ENCODE data around the gene BZW2.
"Not testable (repeated sequence)": the region's sequence is repeated elsewhere in the genome, so short reads cannot be mapped to it uniquely, and the experiment has no call there.

Gene BZW2

GRCh38 chr7:16650266-16650665 is 4.3 kb downstream of the BZW2 start:
- no peaks in the 10 kb centered on the region for H3K9me3 ChIP-seq (replicated peaks in 1 of 11)
- H4K20me1 ChIP-seq, result peaks cover 5 to 88% (median 86%) of the 10 kb centered on the region in 11 experiments; a peak in 21 of 22 replicates
- no peak for TF ChIP-seq Cebpa-rat (IDR thresholded peaks at IDR 0.05)
- peaks cover 15 to 49% (median 34%) of the 10 kb centered on the region in 10 experiments for H3K4me1 ChIP-seq
- H3K36me3 ChIP-seq, result peaks cover 0 to 54% (median 31%) of the 10 kb centered on the region in 11 experiments; a peak in 16 of 22 replicates
- H3K4me3 ChIP-seq, result no peak overlapping the region
- H3K27ac ChIP-seq, result no peak overlapping the region
- no peaks in the 10 kb centered on the region for H3K27me3 ChIP-seq
- H3K4me2 ChIP-seq, result no peak overlapping the region; a peak in 1 of 22 replicates
- no peak overlapping the region for H3K9ac ChIP-seq

GRCh38 chr7:16651396-16652239 is 5.6 kb downstream of the BZW2 start:
- H3K4me2 ChIP-seq, result peak overlapping the region in 5 of 11 experiments; percentile 2 to 31 (median 13); a peak in 4 of 22 replicates

GRCh38 chr7:16652240-16652583 is 6.2 kb downstream of the BZW2 start:
- TF ChIP-seq Cebpa-rat (IDR thresholded peaks at IDR 0.05), result peak in 6 of 11 experiments; percentile 21 to 79 (median 52); a peak in 9 of 22 replicates

More at GRCh38 chr7:16651396-16652239, 5.6 kb downstream of the BZW2 start:
- no peak overlapping the region for H3K27ac ChIP-seq
- H3K4me1 ChIP-seq, result peaks cover 15 to 49% (median 34%) of the 10 kb centered on the region in 10 experiments
- H3K9ac ChIP-seq, result no peak overlapping the region
- H4K20me1 ChIP-seq, result peaks cover 5 to 100% (median 98%) of the 10 kb centered on the region in 11 experiments; a peak in 21 of 22 replicates
- peaks cover 0 to 62% (median 43%) of the 10 kb centered on the region in 11 experiments; a peak in 17 of 22 replicates for H3K36me3 ChIP-seq
- no peaks in the 10 kb centered on the region for H3K27me3 ChIP-seq
- no peak overlapping the region for H3K4me3 ChIP-seq
- TF ChIP-seq Cebpa-rat (IDR thresholded peaks at IDR 0.05), result no peak
- no peaks in the 10 kb centered on the region for H3K9me3 ChIP-seq (replicated peaks in 1 of 11)

GRCh38 chr7:16652888-16653287 is 6.9 kb downstream of the BZW2 start:
- TF ChIP-seq Cebpa-rat (IDR thresholded peaks at IDR 0.05), result no peak
- Histone ChIP-seq H3K27me3 (no peaks in the 10 kb centered on the region), H3K9me3 (replicated peaks in 1 of 11) (no peaks in the 10 kb centered on the region), H3K36me3 (peaks cover 0 to 66% (median 49%) of the 10 kb centered on the region in 11 experiments; a peak in 17 of 22 replicates), H3K4me3 (no peak overlapping the region), H3K4me2 (no peak overlapping the region), H3K9ac (no peak overlapping the region), H3K4me1 (peaks cover 12 to 49% (median 32%) of the 10 kb centered on the region in 10 experiments), H3K27ac (no peak overlapping the region), H4K20me1 (peaks cover 0 to 100% (median 98%) of the 10 kb centered on the region in 11 experiments; a peak in 20 of 22 replicates)

More at GRCh38 chr7:16652240-16652583, 6.2 kb downstream of the BZW2 start:
- Histone ChIP-seq H3K4me2 (0 out of 22 replicates have a peak overlapping the region, but pooled peaks of 1 of the 11 experiments have one; percentile 2), H3K9me3 (replicated peaks in 1 of 11) (no peaks in the 10 kb centered on the region), H3K4me3 (no peak overlapping the region), H3K27ac (no peak overlapping the region), H4K20me1 (peaks cover 3 to 100% (median 98%) of the 10 kb centered on the region in 11 experiments; a peak in 21 of 22 replicates), H3K36me3 (peaks cover 0 to 66% (median 49%) of the 10 kb centered on the region in 11 experiments; a peak in 17 of 22 replicates), H3K27me3 (no peaks in the 10 kb centered on the region), H3K4me1 (peaks cover 13 to 49% (median 33%) of the 10 kb centered on the region in 10 experiments), H3K9ac (no peak overlapping the region)

GRCh38 chr7:16655394-16655793 is 9.4 kb downstream of the BZW2 start:
- peaks cover 0 to 45% (median 31%) of the 10 kb centered on the region in 11 experiments; a peak in 17 of 22 replicates for H3K36me3 ChIP-seq
- H3K9ac ChIP-seq, result no peak overlapping the region
- no peak overlapping the region for H3K4me2 ChIP-seq
- no peaks in the 10 kb centered on the region for H3K9me3 ChIP-seq (replicated peaks in 1 of 11)
- no peak overlapping the region for H3K27ac ChIP-seq
- no peak overlapping the region for H3K4me3 ChIP-seq
- TF ChIP-seq Cebpa-rat (IDR thresholded peaks at IDR 0.05), result no peak
- no peaks in the 10 kb centered on the region for H3K27me3 ChIP-seq
- peaks cover 0 to 100% (median 93%) of the 10 kb centered on the region in 11 experiments; a peak in 20 of 22 replicates for H4K20me1 ChIP-seq
- H3K4me1 ChIP-seq, result peaks cover 9 to 35% (median 24%) of the 10 kb centered on the region in 10 experiments

- Histone ChIP-seq H3K4me2 (peak overlapping the region in 1 of 11 experiments; percentile 13; a peak in 1 of 22 replicates), H3K9me3 (replicated peaks in 1 of 11) (no peaks in the 10 kb centered on the region), H3K27ac (no peak overlapping the region), H3K4me3 (no peak overlapping the region), H3K9ac (no peak overlapping the region), H4K20me1 (peaks cover 0 to 100% (median 95%) of the 10 kb centered on the region in 11 experiments; a peak in 20 of 22 replicates), H3K27me3 (no peaks in the 10 kb centered on the region), H3K4me1 (peaks cover 16 to 39% (median 30%) of the 10 kb centered on the region in 10 experiments), H3K36me3 (peaks cover 0 to 48% (median 36%) of the 10 kb centered on the region in 11 experiments; a peak in 17 of 22 replicates)
- TF ChIP-seq Cebpa-rat (IDR thresholded peaks at IDR 0.05), result no peak
Measured at GRCh38 chr7:16656141-16656540, 10.2 kb downstream of the BZW2 start.

GRCh38 chr7:16657656-16658279 is 11.8 kb downstream of the BZW2 start:
- H3K36me3 ChIP-seq, result peaks cover 0 to 34% (median 25%) of the 10 kb centered on the region in 11 experiments; a peak in 16 of 22 replicates
- no peak for TF ChIP-seq Cebpa-rat (IDR thresholded peaks at IDR 0.05)
- no peak overlapping the region for H3K4me3 ChIP-seq
- H3K27ac ChIP-seq, result peak overlapping the region in 5 of 11 experiments; percentile 12 to 52 (median 32); a peak in 7 of 22 replicates
- peak overlapping the region; percentile 14 to 64 (median 51); a peak in 19 of 22 replicates for H3K4me2 ChIP-seq
- no peaks in the 10 kb centered on the region for H3K9me3 ChIP-seq (replicated peaks in 1 of 11)
- H4K20me1 ChIP-seq, result peaks cover 4 to 100% (median 95%) of the 10 kb centered on the region in 11 experiments; a peak in 20 of 22 replicates
- no peaks in the 10 kb centered on the region for H3K27me3 ChIP-seq
- H3K4me1 ChIP-seq, result peaks cover 28 to 46% (median 38%) of the 10 kb centered on the region in 10 experiments
- H3K9ac ChIP-seq, result no peak overlapping the region

GRCh38 chr7:16659854-16660497 is 14.0 kb downstream of the BZW2 start:
- not testable (repeated sequence) for H3K27ac ChIP-seq; H3K9me3 ChIP-seq (replicated peaks in 1 of 11); H3K9ac ChIP-seq; H3K27me3 ChIP-seq; H3K4me3 ChIP-seq
- peaks cover 28 to 48% (median 38%) of the 10 kb centered on the region in 10 experiments for H3K4me1 ChIP-seq
- H3K36me3 ChIP-seq, result peaks cover 0 to 40% (median 30%) of the 10 kb centered on the region in 11 experiments; a peak in 19 of 22 replicates
- H4K20me1 ChIP-seq, result peaks cover 4 to 100% (median 92%) of the 10 kb centered on the region in 11 experiments; a peak in 20 of 22 replicates
- H3K4me2 ChIP-seq, result peak overlapping the region in 5 of 11 experiments; percentile 51 to 76 (median 61); a peak in 8 of 22 replicates
